ENCODE results near the gene TMEM132C.

DNA sequence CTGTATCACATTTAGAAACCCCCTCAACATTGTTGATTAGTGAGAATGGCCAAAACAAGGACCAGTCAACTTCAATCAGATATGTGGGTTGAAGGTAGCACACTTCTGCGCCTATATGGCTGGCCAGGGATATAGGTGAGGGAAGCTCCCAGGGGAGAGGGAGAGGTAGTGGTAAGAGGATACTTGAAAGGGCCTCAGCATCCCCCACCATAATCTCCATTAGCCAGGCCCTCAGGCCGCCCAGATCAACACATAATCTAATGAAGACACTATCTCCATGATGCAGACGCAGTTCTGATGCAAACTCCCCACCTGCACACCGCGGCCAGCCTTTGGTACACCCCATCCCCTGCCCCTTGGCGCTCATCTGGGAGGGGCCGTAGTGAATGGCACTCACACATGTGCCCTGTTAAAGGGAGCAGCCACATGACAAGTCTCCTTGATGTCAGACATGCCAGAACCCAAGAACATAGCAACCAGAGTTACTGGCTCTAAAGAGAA lies 158.0 kb downstream of the TMEM132C start:
- TF ChIP-seq CTCF (IDR thresholded peaks at IDR 0.05) (no peak), POLR2A (IDR thresholded peaks at IDR 0.05) (no peak)
